GM12874 (cell line): ENCODE results near the gene GSN.

Experiments used
- CTCF ChIP-seq: IDR thresholded peaks from 2 replicates; pipeline ENCODE4 v1.5.1; 2011; ENCODE audit warnings: low read depth, mild to moderate bottlenecking, control low read depth, low read length, moderate library complexity; ENCODE audit not compliant: insufficient read depth

GSN gene

GRCh38 chr9:121281614-121282276 lies 13.8 kb downstream of the GSN start:
- TF ChIP-seq CTCF: no peak

GRCh38 chr9:121282277-121283079 lies 14.5 kb downstream of the GSN start:
- no peak for TF ChIP-seq CTCF

- TF ChIP-seq CTCF: no peak
Observed at GRCh38 chr9:121283080-121283398, 15.1 kb downstream of the GSN start.

- no peak for TF ChIP-seq CTCF
Observed at GRCh38 chr9:121283856-121284732, 16.1 kb downstream of the GSN start.

GRCh38 chr9:121284733-121285451 lies 16.9 kb downstream of the GSN start:
- TF ChIP-seq CTCF: no peak

- TF ChIP-seq CTCF: no peak
Observed at GRCh38 chr9:121285835-121286687, 18.1 kb downstream of the GSN start.
